Mucosa of rectum (tissue), 2 donors: ENCODE measurements around the gene EML4.

Experiments used
- H3K27ac ChIP-seq, 2 donors: one replicate each; pipeline ENCODE4 v1.7.0; 2013; ENCODE audit warnings: inconsistent platforms in 2 of 2, low read depth in 2 of 2, low read length in 2 of 2
- H3K27me3 ChIP-seq, 2 donors: one replicate each; pipeline ENCODE4 v1.7.0; 2013; ENCODE audit warnings: low read length in 2 of 2; ENCODE audit not compliant: control insufficient read depth in 2 of 2, insufficient read depth in 2 of 2
- H3K36me3 ChIP-seq, 2 donors: one replicate each; pipeline ENCODE4 v1.7.0; 2013; ENCODE audit warnings: low read length in 2 of 2; ENCODE audit not compliant: control insufficient read depth in 2 of 2, insufficient read depth in 2 of 2
- H3K4me1 ChIP-seq, 2 donors: one replicate each; pipeline ENCODE4 v1.7.0; 2013; ENCODE audit warnings: low read length in 2 of 2, mild to moderate bottlenecking in 1 of 2; ENCODE audit not compliant: control insufficient read depth in 2 of 2, insufficient read depth in 2 of 2
- H3K4me3 ChIP-seq, 2 donors: one replicate each; pipeline ENCODE4 v1.7.0; 2013; ENCODE audit warnings: low read length in 2 of 2
- H3K9ac ChIP-seq, 2 donors: one replicate each; pipeline ENCODE4 v1.7.0; 2013; ENCODE audit warnings: low read length in 2 of 2, low read depth in 1 of 2, mild to moderate bottlenecking in 1 of 2
- H3K9me3 ChIP-seq, 2 donors: one replicate each; pipeline ENCODE4 v1.7.0; 2013; ENCODE audit warnings: low read length in 2 of 2; ENCODE audit not compliant: control insufficient read depth in 2 of 2
- donor health status: healthy.
- donor health status: Normal muscosa, but diverticular disease.

EML4 gene

DNA sequence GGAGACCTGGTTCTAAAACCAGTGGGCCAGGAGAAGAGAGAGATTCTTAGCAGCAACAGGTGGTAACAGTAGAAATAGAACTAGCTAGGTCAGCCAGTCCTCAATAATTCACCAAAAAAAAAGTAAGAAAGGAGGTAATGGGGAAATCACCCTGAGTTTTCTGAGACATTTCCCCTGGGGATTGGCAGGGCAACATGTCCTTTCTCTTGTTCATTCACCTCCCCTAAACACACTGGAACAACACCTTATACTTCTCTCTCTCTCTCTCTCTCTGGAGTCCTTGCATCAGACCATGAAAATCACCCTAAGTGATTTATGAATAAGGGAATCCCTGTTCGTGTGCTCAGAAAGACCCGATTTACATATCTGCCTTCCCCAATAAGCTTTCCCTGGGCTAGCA is 127.1 kb downstream of the EML4 start:
- Histone ChIP-seq H3K27me3 (no peaks in the 10 kb centered on the region), H3K4me1 (peaks cover 0 to 4% of the 10 kb centered on the region in 2 donors), H3K36me3 (peaks cover 37 to 49% of the 10 kb centered on the region in 2 donors), H3K4me3 (no peak overlapping the region), H3K9me3 (no peaks in the 10 kb centered on the region), H3K27ac (no peak overlapping the region), H3K9ac (no peak overlapping the region)

DNA sequence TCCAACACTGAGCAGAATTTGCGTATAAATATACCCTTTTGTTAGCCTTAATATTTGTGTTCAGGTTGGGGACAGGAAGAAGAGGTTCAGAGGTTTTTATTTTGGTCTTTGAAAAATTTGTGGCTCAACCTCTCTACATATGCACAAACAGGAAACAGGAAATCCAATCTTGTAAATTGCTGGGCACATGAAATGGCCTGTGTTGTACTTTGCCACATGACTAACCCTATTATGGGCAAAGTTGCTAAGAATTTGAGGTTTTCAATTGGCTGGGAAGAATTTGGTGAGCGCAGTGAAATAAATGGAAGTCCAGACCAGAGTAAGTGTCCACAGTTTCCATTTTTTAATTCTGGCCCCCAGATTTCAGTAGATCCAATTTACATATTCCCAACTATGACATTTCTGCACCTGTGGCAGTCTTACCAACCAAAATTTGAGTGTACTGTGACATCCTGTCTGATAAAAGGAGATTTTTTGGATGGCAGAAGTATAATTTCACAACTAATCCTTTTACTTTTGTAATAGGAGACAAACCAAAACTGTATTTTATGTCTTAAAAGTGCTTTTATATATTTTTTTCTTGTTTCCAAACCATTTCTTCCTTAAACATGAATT is 128.3 kb downstream of the EML4 start:
- H3K36me3 ChIP-seq, result peaks cover 30 to 45% of the 10 kb centered on the region in 2 donors

DNA sequence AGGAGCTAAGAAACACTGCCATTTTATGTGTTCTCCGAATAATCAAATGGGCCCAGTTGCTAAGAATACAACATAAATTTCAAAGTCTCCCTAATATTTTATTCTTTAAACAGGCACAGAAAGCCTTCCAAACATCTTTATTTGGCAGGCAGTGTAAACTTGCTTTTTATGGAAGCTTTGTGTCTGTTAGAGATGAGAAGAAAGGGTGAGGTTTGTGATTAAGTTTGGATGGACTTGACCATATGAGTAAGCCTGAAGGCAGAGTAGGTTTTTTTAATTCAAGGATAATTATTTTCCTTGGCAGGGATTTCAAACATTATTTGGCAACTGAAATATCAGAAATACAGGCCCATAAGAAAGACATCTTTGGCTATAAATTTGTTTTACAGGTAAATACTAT is 129.0 kb downstream of the EML4 start:
- Histone ChIP-seq H3K9me3 (no peaks in the 10 kb centered on the region), H3K4me1 (peaks cover 0 to 4% of the 10 kb centered on the region in 2 donors), H3K36me3 (peaks cover 32 to 48% of the 10 kb centered on the region in 2 donors), H3K27ac (no peak overlapping the region), H3K9ac (no peak overlapping the region), H3K27me3 (no peaks in the 10 kb centered on the region), H3K4me3 (no peak overlapping the region)

More for the DNA sequence above, 128.3 kb downstream of the EML4 start:
- H3K4me1 ChIP-seq, result peaks cover 0 to 4% of the 10 kb centered on the region in 2 donors
- H3K4me3 ChIP-seq, result no peak overlapping the region
- H3K27ac ChIP-seq, result no peak overlapping the region
- H3K9me3 ChIP-seq, result no peaks in the 10 kb centered on the region
- no peaks in the 10 kb centered on the region for H3K27me3 ChIP-seq
- no peak overlapping the region for H3K9ac ChIP-seq

DNA sequence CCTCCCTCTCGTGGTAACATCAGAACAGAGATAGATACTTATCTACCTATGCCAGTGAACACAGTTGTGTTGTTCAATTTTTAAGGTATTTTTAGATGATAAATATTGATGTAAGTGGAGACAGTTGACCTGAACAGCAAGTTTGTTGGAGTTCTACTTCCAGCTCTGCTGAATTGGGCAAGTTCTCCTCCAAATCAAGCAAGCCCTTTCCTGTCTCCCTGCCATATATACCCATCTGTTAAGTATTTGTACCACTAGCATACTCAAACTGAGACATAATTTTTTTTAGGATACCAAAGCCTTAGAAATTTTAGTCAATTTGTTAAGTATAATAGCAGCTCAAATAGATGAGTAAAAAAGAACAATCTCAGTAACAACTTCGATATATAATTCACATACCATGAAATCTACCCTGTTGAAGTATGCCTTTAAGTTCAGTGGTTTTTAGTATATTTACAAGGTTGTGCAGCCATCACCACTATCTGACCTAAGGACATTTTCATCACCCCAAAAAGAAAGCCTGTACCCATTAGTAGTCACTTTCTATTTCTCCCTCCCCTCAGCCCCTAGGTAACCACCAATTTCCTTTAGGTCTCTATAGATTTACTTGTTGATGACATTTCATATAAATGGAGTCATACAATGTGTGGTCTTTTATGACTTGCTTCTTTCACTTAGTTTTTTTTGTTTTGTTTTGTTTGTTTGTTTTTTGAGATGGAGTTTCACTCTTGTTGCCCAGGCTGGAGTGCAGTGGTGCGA is 130.0 kb downstream of the EML4 start:
- Histone ChIP-seq H3K36me3 (peaks cover 37 to 48% of the 10 kb centered on the region in 2 donors), H3K9ac (no peak overlapping the region), H3K27ac (no peak overlapping the region)

DNA sequence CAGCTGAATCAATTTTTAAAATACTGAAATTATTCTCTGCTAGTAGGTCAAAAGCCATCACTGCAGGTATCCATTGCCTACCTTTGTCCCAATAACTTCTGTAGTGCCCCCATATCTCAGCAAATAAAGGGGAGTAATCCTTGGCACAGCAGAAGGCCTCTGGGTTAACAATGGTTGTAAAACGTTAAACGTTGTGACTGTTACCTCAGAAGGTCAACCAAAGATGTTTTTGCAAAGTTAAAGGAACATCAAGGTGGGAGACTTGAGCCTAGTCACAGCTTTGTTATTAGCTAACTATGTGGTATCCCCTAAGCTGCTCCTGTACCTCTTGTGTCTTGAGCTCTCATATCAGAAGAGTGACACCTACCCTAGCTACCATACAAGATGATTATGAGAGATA is 131.4 kb downstream of the EML4 start:
- Histone ChIP-seq H3K4me3 (no peak overlapping the region), H3K36me3 (peaks cover 34 to 48% of the 10 kb centered on the region in 2 donors), H3K27ac (no peak overlapping the region), H3K27me3 (no peaks in the 10 kb centered on the region), H3K4me1 (peaks cover 0 to 4% of the 10 kb centered on the region in 2 donors), H3K9me3 (no peaks in the 10 kb centered on the region), H3K9ac (no peak overlapping the region)

More for the DNA sequence above, 130.0 kb downstream of the EML4 start:
- H3K27me3 ChIP-seq, result no peaks in the 10 kb centered on the region
- H3K4me1 ChIP-seq, result peaks cover 0 to 4% of the 10 kb centered on the region in 2 donors
- H3K4me3 ChIP-seq, result no peak overlapping the region
- no peaks in the 10 kb centered on the region for H3K9me3 ChIP-seq

DNA sequence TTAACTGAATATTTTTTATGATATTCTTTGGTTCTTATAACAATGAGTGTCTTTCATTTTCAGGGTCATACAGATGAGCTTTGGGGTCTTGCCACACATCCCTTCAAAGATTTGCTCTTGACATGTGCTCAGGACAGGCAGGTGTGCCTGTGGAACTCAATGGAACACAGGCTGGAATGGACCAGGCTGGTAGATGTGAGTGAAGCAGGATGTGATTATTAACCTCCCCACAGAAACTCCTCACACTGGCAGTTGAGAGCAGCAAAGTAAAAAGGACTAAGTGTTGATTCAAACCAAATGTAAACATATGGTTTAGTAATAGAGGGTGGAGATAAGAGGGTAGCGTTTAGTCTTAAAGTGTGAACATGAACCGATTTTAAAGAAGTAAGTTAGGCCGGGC is 134.1 kb downstream of the EML4 start:
- H3K27me3 ChIP-seq, result no peaks in the 10 kb centered on the region
- H3K9me3 ChIP-seq, result no peaks in the 10 kb centered on the region
- peaks cover 30 to 42% of the 10 kb centered on the region in 2 donors for H3K36me3 ChIP-seq
- H3K27ac ChIP-seq, result no peak overlapping the region
- no peak overlapping the region for H3K9ac ChIP-seq
- H3K4me1 ChIP-seq, result no peaks in the 10 kb centered on the region
- no peak overlapping the region for H3K4me3 ChIP-seq

DNA sequence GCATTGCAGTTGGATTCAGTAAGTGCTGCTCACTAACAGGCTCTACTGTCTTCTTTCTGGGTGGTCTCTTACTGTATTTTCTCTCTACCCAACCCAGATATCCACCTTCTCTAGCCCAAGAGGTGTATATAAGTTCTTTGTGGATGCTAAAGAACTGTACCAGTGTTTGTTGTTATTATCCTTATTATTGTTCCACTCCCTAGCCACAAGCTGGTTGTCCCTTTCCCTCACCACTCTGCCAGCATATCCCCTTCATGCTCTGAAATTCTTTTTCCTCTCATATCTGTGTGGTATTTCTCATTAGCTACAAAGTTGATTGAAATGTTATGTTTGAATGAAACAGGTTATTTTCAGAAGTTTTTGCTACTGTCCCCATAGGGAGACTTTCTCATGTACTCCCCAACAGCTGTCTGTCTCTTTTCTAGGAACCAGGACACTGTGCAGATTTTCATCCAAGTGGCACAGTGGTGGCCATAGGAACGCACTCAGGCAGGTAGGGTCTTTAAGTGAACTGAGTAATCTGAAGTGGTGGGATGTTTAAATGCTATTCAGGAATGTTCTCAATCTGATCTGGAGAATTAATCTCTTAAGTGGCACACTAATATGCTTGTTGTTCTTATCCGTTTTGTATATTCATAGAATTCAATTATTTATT is 135.0 kb downstream of the EML4 start:
- Histone ChIP-seq H3K27ac (no peak overlapping the region), H3K4me1 (no peaks in the 10 kb centered on the region), H3K9ac (no peak overlapping the region), H3K4me3 (no peak overlapping the region), H3K27me3 (no peaks in the 10 kb centered on the region), H3K36me3 (peaks cover 26 to 45% of the 10 kb centered on the region in 2 donors), H3K9me3 (no peaks in the 10 kb centered on the region)

DNA sequence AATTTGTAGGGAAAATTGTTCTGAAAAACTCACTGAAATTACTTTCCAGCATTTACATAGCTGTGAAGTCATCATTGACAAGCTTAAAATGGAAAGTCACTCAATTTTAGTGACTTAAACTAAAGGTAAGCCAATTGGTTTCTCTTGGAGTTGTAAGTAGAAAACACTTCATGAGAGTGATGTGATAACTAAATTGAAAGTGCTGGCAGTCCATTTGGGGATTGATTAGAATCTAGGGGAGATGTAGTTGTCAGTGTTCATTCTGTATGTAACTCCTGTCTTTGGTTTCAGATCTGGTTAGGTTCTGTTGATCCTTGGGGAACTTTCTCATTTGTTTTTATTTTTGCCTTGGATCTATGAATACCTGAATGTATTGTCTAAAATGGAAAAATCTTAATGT is 138.0 kb downstream of the EML4 start:
- Histone ChIP-seq H3K9ac (no peak overlapping the region), H3K27me3 (no peaks in the 10 kb centered on the region), H3K36me3 (peaks cover 23 to 38% of the 10 kb centered on the region in 2 donors), H3K4me3 (no peak overlapping the region), H3K9me3 (no peaks in the 10 kb centered on the region), H3K27ac (no peak overlapping the region), H3K4me1 (peaks cover 0 to 4% of the 10 kb centered on the region in 2 donors)

DNA sequence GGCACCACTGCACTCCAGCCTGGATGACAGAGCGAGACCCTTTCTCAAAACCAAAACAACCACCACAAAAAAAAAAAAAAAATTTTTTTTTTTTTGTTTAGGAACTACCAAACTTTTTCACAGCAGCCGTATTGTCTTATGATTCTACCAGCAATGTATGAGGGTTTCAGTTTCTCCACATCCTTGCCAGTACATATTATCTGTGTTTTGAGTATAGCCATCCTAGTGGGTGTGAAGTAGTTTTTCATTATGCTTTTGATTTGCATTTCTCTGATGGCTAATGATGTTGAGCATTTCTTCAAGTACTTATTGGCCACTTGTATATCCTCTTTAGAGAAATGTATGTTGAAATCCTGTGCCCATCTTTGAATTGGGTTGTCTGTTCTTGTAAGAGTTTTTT is 140.2 kb downstream of the EML4 start:
- no peak overlapping the region for H3K9ac ChIP-seq
- H3K4me1 ChIP-seq, result peaks cover 0 to 4% of the 10 kb centered on the region in 2 donors
- H3K27me3 ChIP-seq, result no peaks in the 10 kb centered on the region
- H3K9me3 ChIP-seq, result no peaks in the 10 kb centered on the region
- H3K27ac ChIP-seq, result no peak overlapping the region
- no peak overlapping the region for H3K4me3 ChIP-seq
- H3K36me3 ChIP-seq, result peaks cover 12 to 25% of the 10 kb centered on the region in 2 donors

DNA sequence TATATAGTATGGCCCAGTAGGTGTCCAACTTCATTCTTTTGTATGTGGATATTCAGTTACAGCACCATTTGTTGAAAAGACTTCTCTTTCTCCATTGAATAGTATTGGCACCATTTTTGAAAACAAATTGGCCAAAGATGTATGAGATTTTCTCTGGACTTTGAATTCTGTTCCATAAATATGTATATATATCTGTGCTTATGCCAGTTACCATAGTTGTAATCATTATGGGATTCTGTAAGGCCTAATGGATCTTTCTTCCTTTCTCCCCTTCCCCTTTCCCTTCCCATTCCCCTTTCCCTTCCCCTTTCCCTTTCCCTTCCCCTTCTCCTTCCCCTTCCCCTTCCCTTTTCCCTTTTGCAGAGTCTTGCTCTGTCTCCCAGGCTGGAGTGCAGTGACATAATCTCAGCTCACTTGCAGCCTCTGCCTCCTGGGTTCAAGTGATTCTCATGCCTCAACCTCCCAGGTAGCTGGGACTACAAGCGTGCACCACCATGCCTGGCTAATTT is 140.9 kb downstream of the EML4 start:
- H3K27ac ChIP-seq, result no peak overlapping the region

More for the DNA sequence above, 140.9 kb downstream of the EML4 start:
- H3K36me3 ChIP-seq, result peaks cover 7 to 22% of the 10 kb centered on the region in 2 donors
- H3K27me3 ChIP-seq, result no peaks in the 10 kb centered on the region
- no peak overlapping the region for H3K9ac ChIP-seq
- no peaks in the 10 kb centered on the region for H3K9me3 ChIP-seq
- no peak overlapping the region for H3K4me3 ChIP-seq
- H3K4me1 ChIP-seq, result peaks cover 0 to 4% of the 10 kb centered on the region in 2 donors
